HepG2 (cell line): ENCODE data around the gene FUBP3. TPM values are rescaled to one million over a fixed set of nuclear protein-coding genes. Genes with fewer than 3 reads are reported as not detected.

Source experiments
- BCLAF1 ChIP-seq: fragments of 450-650 bp; IDR thresholded peaks from 2 replicates; pipeline ENCODE4 v1.6.1; 2017; ENCODE audit warnings: mild to moderate bottlenecking
- FOXA1 ChIP-seq, 2 experiments: fragments of 450-650 bp in 1 of 2; sonication (generic) in 1 of 2; formaldehyde crosslinking in 1 of 2; IDR thresholded peaks; 2 replicates each; pipeline versions ENCODE4 v1.4.0 to v1.6.1; 2016 to 2020; ENCODE audit warnings: missing genetic modification reagents in 1 of 2
- FOXP4 ChIP-seq: sonication (generic); formaldehyde crosslinking; IDR thresholded peaks from 2 replicates; pipeline ENCODE4 v1.4.0; 2020; ENCODE audit warnings: missing genetic modification reagents
- HNF4A ChIP-seq: sonication (generic); formaldehyde crosslinking; IDR thresholded peaks from 2 replicates; pipeline ENCODE4 v1.4.0; 2020; ENCODE audit warnings: missing genetic modification reagents
- MYC ChIP-seq: sonication (generic); formaldehyde crosslinking; IDR thresholded peaks from 2 replicates; pipeline ENCODE4 v1.9.0; 2021; ENCODE audit warnings: missing genetic modification reagents, borderline replicate concordance
- NR2F6 ChIP-seq, 2 experiments: IDR thresholded peaks; 2 replicates each; pipeline ENCODE4 v1.6.1; 2016; ENCODE audit warnings: antibody characterized with exemption in 1 of 2, mild to moderate bottlenecking in 1 of 2
- RARA ChIP-seq: IDR thresholded peaks from 2 replicates; pipeline ENCODE4 v1.6.1; 2016; ENCODE audit warnings: missing genetic modification reagents, missing compliant biosample characterization
- RXRB ChIP-seq: IDR thresholded peaks from 2 replicates; pipeline ENCODE4 v1.6.1; 2016; ENCODE audit warnings: borderline replicate concordance, missing genetic modification reagents, missing compliant biosample characterization
- ZFX ChIP-seq: sonication (generic); formaldehyde crosslinking; IDR thresholded peaks from 2 replicates; pipeline ENCODE4 v1.4.0; 2020; ENCODE audit warnings: mild to moderate bottlenecking, low read depth, missing genetic modification reagents, moderate library complexity
- ZNF720 ChIP-seq: sonication (generic); formaldehyde crosslinking; IDR thresholded peaks from 2 replicates; pipeline ENCODE4 v1.4.0; 2020; ENCODE audit warnings: missing genetic modification reagents
- ZSCAN29 ChIP-seq: sonication (generic); formaldehyde crosslinking; conservative IDR thresholded peaks from 2 replicates; pipeline ENCODE4 v1.4.0; 2020; ENCODE audit warnings: mild to moderate bottlenecking, missing genetic modification reagents
- polyA plus RNA-seq, 8 experiments: library from polyadenylated mRNA; depleted of rRNA in 3 of 8; stranded (reverse) in 7 of 8; unstranded in 1 of 8; fragments of >200 nt; fragmentation: Illumina TruSeq in 4 of 8; extraction: Trizol in 4 of 8; gene quantifications; 2 replicates each; pipeline versions ENCODE4 v1.2.1 to v1.2.3, GENCODE V29; 2011 to 2016; ENCODE audit warnings: low read depth in 4 of 8, missing spikeins in 1 of 8, mixed read lengths in 1 of 8; ENCODE audit not compliant: insufficient read depth in 1 of 8
- total RNA-seq, 5 experiments: library from RNA; depleted of rRNA; stranded (reverse); fragments of >200 nt; fragmentation: Illumina TruSeq; extraction: Trizol; gene quantifications; 2 replicates each; pipeline ENCODE4 v1.2.3, GENCODE V29; 2016; ENCODE audit warnings: low read depth in 1 of 5
- TF ChIP-seq, protein P1 (sequence below): IDR thresholded peaks from 2 replicates; pipeline ENCODE4 v1.4.0; 2020; ENCODE audit warnings: mild to moderate bottlenecking, missing genetic modification reagents
- TF ChIP-seq, protein P2 (sequence below): sonication (generic); formaldehyde crosslinking; IDR thresholded peaks from 2 replicates; pipeline ENCODE4 v1.4.0; 2020; ENCODE audit warnings: mild to moderate bottlenecking, missing genetic modification reagents, borderline replicate concordance
- TF ChIP-seq, protein P3 (sequence below): sonication (generic); formaldehyde crosslinking; IDR thresholded peaks from 2 replicates; pipeline ENCODE4 v1.8.1; 2023; ENCODE audit warnings: mild to moderate bottlenecking, inconsistent platforms, moderate library complexity, missing genetic modification reagents, borderline replicate concordance

FUBP3 gene
- total and polyA plus RNA-seq, 2 of the 13 experiments (the other 11 are each of a cell fraction or from before 2014, with no cell fraction given) = 28.7 to 40.0 TPM

DNA sequence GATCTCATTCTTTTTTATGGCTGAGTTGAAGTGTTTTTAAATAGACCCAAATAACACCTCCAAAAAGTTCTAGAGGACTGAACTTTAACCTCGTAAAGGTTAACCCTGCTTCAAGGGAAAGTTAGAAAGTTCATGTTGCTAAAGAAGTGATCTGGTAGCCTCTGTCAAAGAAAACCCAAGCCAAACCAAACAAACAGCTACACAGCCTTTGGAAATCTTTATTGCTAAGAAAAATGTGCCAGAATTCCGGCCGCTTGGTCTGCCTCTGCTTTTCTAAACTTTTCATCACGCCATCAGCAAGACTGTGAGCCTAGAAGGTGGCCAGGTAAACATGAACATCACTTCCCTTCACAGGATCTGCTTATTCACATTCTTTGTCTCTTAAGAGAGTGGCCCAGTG lies 17.9 kb downstream of the FUBP3 start (continued):
- TF ChIP-seq, protein P1, sequence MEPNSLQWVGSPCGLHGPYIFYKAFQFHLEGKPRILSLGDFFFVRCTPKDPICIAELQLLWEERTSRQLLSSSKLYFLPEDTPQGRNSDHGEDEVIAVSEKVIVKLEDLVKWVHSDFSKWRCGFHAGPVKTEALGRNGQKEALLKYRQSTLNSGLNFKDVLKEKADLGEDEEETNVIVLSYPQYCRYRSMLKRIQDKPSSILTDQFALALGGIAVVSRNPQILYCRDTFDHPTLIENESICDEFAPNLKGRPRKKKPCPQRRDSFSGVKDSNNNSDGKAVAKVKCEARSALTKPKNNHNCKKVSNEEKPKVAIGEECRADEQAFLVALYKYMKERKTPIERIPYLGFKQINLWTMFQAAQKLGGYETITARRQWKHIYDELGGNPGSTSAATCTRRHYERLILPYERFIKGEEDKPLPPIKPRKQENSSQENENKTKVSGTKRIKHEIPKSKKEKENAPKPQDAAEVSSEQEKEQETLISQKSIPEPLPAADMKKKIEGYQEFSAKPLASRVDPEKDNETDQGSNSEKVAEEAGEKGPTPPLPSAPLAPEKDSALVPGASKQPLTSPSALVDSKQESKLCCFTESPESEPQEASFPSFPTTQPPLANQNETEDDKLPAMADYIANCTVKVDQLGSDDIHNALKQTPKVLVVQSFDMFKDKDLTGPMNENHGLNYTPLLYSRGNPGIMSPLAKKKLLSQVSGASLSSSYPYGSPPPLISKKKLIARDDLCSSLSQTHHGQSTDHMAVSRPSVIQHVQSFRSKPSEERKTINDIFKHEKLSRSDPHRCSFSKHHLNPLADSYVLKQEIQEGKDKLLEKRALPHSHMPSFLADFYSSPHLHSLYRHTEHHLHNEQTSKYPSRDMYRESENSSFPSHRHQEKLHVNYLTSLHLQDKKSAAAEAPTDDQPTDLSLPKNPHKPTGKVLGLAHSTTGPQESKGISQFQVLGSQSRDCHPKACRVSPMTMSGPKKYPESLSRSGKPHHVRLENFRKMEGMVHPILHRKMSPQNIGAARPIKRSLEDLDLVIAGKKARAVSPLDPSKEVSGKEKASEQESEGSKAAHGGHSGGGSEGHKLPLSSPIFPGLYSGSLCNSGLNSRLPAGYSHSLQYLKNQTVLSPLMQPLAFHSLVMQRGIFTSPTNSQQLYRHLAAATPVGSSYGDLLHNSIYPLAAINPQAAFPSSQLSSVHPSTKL = 0 out of 2 replicates have a peak, but pooled peaks have one; percentile 34
- peak; percentile 58 for TF ChIP-seq RARA (CRISPR knock-in tag)
- no peak for TF ChIP-seq ZFX
- TF ChIP-seq BCLAF1 = no peak
- TF ChIP-seq FOXP4 (CRISPR knock-in tag) = peak; percentile 30; the same call in 1 of the 2 replicates
- no peak for TF ChIP-seq ZNF720 (CRISPR knock-in tag)
- no peak for TF ChIP-seq MYC
- TF ChIP-seq FOXA1 (IDR thresholded peaks at IDR 0.05) = no peak
- TF ChIP-seq FOXA1 (CRISPR knock-in tag; IDR thresholded peaks at IDR 0.05) = peak; percentile 19; the same call in 1 of the 2 replicates
- TF ChIP-seq NR2F6 (IDR thresholded peaks at IDR 0.05) = peak; percentile 32; the same call in 1 of the 2 replicates
- TF ChIP-seq NR2F6 (CRISPR knock-in tag; IDR thresholded peaks at IDR 0.05) = peak; percentile 59
- TF ChIP-seq, protein P2, sequence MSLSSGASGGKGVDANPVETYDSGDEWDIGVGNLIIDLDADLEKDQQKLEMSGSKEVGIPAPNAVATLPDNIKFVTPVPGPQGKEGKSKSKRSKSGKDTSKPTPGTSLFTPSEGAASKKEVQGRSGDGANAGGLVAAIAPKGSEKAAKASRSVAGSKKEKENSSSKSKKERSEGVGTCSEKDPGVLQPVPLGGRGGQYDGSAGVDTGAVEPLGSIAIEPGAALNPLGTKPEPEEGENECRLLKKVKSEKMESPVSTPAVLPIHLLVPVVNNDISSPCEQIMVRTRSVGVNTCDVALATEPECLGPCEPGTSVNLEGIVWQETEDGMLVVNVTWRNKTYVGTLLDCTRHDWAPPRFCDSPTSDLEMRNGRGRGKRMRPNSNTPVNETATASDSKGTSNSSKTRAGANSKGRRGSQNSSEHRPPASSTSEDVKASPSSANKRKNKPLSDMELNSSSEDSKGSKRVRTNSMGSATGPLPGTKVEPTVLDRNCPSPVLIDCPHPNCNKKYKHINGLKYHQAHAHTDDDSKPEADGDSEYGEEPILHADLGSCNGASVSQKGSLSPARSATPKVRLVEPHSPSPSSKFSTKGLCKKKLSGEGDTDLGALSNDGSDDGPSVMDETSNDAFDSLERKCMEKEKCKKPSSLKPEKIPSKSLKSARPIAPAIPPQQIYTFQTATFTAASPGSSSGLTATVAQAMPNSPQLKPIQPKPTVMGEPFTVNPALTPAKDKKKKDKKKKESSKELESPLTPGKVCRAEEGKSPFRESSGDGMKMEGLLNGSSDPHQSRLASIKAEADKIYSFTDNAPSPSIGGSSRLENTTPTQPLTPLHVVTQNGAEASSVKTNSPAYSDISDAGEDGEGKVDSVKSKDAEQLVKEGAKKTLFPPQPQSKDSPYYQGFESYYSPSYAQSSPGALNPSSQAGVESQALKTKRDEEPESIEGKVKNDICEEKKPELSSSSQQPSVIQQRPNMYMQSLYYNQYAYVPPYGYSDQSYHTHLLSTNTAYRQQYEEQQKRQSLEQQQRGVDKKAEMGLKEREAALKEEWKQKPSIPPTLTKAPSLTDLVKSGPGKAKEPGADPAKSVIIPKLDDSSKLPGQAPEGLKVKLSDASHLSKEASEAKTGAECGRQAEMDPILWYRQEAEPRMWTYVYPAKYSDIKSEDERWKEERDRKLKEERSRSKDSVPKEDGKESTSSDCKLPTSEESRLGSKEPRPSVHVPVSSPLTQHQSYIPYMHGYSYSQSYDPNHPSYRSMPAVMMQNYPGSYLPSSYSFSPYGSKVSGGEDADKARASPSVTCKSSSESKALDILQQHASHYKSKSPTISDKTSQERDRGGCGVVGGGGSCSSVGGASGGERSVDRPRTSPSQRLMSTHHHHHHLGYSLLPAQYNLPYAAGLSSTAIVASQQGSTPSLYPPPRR (CRISPR knock-in tag) = 0 out of 2 replicates have a peak, but pooled peaks have one; percentile 20
- TF ChIP-seq RXRB (CRISPR knock-in tag) = peak; percentile 44; the same call in 1 of the 2 replicates
- peak; percentile 76 for TF ChIP-seq HNF4A (CRISPR knock-in tag)
- no peak for TF ChIP-seq ZSCAN29 (CRISPR knock-in tag)
- TF ChIP-seq, protein P3, sequence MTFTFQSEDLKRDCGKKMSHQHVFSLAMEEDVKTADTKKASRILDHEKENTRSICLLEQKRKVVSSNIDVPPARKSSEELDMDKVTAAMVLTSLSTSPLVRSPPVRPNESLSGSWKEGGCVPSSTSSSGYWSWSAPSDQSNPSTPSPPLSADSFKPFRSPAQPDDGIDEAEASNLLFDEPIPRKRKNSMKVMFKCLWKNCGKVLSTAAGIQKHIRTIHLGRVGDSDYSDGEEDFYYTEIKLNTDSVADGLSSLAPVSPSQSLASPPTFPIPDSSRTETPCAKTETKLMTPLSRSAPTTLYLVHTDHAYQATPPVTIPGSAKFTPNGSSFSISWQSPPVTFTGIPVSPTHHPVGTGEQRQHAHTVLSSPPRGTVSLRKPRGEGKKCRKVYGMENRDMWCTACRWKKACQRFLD = no peak
